Effector memory CD4-positive, alpha-beta T cell (primary cell): ENCODE results near the gene SH3BGRL3.
"Not testable (repeated sequence)": the region's sequence is repeated elsewhere in the genome, so short reads cannot be mapped to it uniquely, and the experiment has no call there.

Source experiments
- DNase-seq, 3 donors: peaks; one replicate each; pipeline ENCODE4 v3.0.0-alpha.2; 2020
- H3K27ac ChIP-seq: 2 replicates; pipeline ENCODE4 v1.7.0; 2013; ENCODE audit warnings: mild to moderate bottlenecking, low read length, moderate library complexity; ENCODE audit not compliant: insufficient read depth, poor library complexity, severe bottlenecking
- H3K27me3 ChIP-seq: replicated peaks from 2 replicates; pipeline ENCODE4 v1.7.0; 2013; ENCODE audit warnings: mild to moderate bottlenecking, low read length; ENCODE audit not compliant: insufficient read depth, control insufficient read depth, poor library complexity, severe bottlenecking
- H3K36me3 ChIP-seq: 2 replicates; pipeline ENCODE4 v1.7.0; 2013; ENCODE audit warnings: mild to moderate bottlenecking, low read length, moderate library complexity; ENCODE audit not compliant: control insufficient read depth, insufficient read depth
- H3K4me1 ChIP-seq: 2 replicates; pipeline ENCODE4 v1.7.0; 2013; ENCODE audit warnings: low read length, mild to moderate bottlenecking; ENCODE audit not compliant: control insufficient read depth, insufficient read depth, poor library complexity, severe bottlenecking
- H3K4me3 ChIP-seq: 2 replicates; pipeline ENCODE4 v1.7.0; 2013; ENCODE audit warnings: low read length, low read depth, mild to moderate bottlenecking; ENCODE audit not compliant: insufficient read depth, poor library complexity, severe bottlenecking
- H3K9me3 ChIP-seq: 2 replicates; pipeline ENCODE4 v1.7.0; 2013; ENCODE audit warnings: mild to moderate bottlenecking, low read length, moderate library complexity; ENCODE audit not compliant: control insufficient read depth

SH3BGRL3 gene

GRCh38 chr1:26327956-26328362 lies 48.1 kb downstream of the SH3BGRL3 start:
- peaks cover 6% of the 10 kb centered on the region for H3K36me3 ChIP-seq
- H3K4me3 ChIP-seq: no peak overlapping the region
- DNase-seq: no peak
- H3K27me3 ChIP-seq: no peaks in the 10 kb centered on the region
- H3K9me3 ChIP-seq: no peaks in the 10 kb centered on the region
- no peak overlapping the region for H3K27ac ChIP-seq
- H3K4me1 ChIP-seq: no peaks in the 10 kb centered on the region

- H3K4me1 ChIP-seq: no peaks in the 10 kb centered on the region
- H3K27me3 ChIP-seq: no peaks in the 10 kb centered on the region
- H3K9me3 ChIP-seq: no peaks in the 10 kb centered on the region
- H3K4me3 ChIP-seq: no peak overlapping the region
- H3K27ac ChIP-seq: no peak overlapping the region
- no peak for DNase-seq
- H3K36me3 ChIP-seq: peaks cover 2% of the 10 kb centered on the region
Observed at GRCh38 chr1:26328597-26328996, 48.7 kb downstream of the SH3BGRL3 start.

DNA sequence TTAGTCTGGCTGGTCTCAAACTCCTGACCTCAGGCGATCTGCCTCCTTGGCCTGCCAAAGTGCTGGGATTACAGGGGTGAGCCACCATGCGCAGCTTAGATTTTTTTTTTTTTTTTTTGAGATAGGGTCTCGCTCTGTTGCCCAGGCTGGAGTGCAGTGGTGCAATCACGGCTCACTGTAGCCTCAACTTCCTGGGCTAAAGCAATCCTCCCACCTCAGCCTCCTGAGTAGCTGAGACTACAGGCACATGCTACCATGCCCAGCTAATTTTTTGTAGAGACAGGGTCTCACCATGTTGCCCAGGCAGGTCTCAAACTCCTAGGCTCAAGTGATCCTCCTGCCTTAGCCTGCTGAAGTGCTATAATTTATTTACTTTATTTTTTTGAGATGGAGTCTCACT lies 49.5 kb downstream of the SH3BGRL3 start:
- DNase-seq, H3K4me3 ChIP-seq, H3K36me3 ChIP-seq, H3K27me3 ChIP-seq, H3K27ac ChIP-seq, H3K9me3 ChIP-seq, H3K4me1 ChIP-seq: not testable (repeated sequence)

GRCh38 chr1:26330276-26330675 lies 50.4 kb downstream of the SH3BGRL3 start:
- Histone ChIP-seq H3K4me1 (peaks cover under 1% of the 10 kb centered on the region), H3K9me3 (no peaks in the 10 kb centered on the region), H3K36me3 (no peaks in the 10 kb centered on the region), H3K27me3 (no peaks in the 10 kb centered on the region), H3K4me3 (no peak overlapping the region), H3K27ac (no peak overlapping the region)
- no peak for DNase-seq
